Endodermal cell (in vitro differentiated cells): ENCODE measurements around the gene DGKD. TPM values are rescaled to one million over a fixed set of nuclear protein-coding genes. Genes with fewer than 3 reads are reported as not detected.

ENCODE experiments used
- DNase-seq: peaks from one replicate; pipeline ENCODE4 v3.0.0-alpha.2; 2017
- H3K27ac ChIP-seq: 2 replicates; pipeline ENCODE4 v1.5.1; 2013; ENCODE audit warnings: mild to moderate bottlenecking, low read depth, low read length, moderate library complexity
- H3K27me3 ChIP-seq: 2 replicates; pipeline ENCODE4 v1.6.1; 2013; ENCODE audit warnings: mild to moderate bottlenecking, low read length, moderate library complexity; ENCODE audit not compliant: insufficient read depth, control insufficient read depth, poor library complexity, severe bottlenecking
- H3K36me3 ChIP-seq: 2 replicates; pipeline ENCODE4 v1.7.0; 2013; ENCODE audit warnings: mild to moderate bottlenecking, low read length, moderate library complexity; ENCODE audit not compliant: control insufficient read depth, insufficient read depth
- H3K4me1 ChIP-seq: one replicate; pipeline ENCODE4 v1.7.0; 2013; ENCODE audit warnings: low read length; ENCODE audit not compliant: control insufficient read depth, insufficient read depth
- H3K4me3 ChIP-seq: 2 replicates; pipeline ENCODE4 v1.5.1; 2013; ENCODE audit warnings: mild to moderate bottlenecking, low read length, moderate library complexity
- H3K9ac ChIP-seq: 2 replicates; pipeline ENCODE4 v1.6.1; 2013; ENCODE audit warnings: mild to moderate bottlenecking, low read length, moderate library complexity; ENCODE audit not compliant: poor library complexity, severe bottlenecking; ENCODE audit errors: extremely low read depth
- H3K9me3 ChIP-seq: 2 replicates; pipeline ENCODE4 v1.6.1; 2013; ENCODE audit warnings: mild to moderate bottlenecking, low read length, moderate library complexity; ENCODE audit not compliant: control insufficient read depth
- H3K27ac Mint-ChIP-seq: 2 replicates; pipeline ENCODE4 v1.8.0; 2020; ENCODE audit warnings: mixed read lengths
- H3K27me3 Mint-ChIP-seq: 2 replicates; pipeline ENCODE4 v1.8.0; 2021; ENCODE audit warnings: mild to moderate bottlenecking, mixed read lengths; ENCODE audit not compliant: insufficient read depth
- H3K36me3 Mint-ChIP-seq: 2 replicates; pipeline ENCODE4 v1.8.0; 2020; ENCODE audit warnings: low read depth, mixed read lengths
- H3K4me1 Mint-ChIP-seq: 2 replicates; pipeline ENCODE4 v1.8.0; 2020; ENCODE audit warnings: mixed read lengths
- H3K4me3 Mint-ChIP-seq: 2 replicates; pipeline ENCODE4 v1.8.0; 2020; ENCODE audit warnings: mild to moderate bottlenecking, moderate library complexity, mixed read lengths
- H3K9me3 Mint-ChIP-seq: 2 replicates; pipeline ENCODE4 v1.8.0; 2020; ENCODE audit warnings: mild to moderate bottlenecking, mixed read lengths
- WGBS, 2 experiments: methylation state at CpG; one replicate each; pipeline versions ENCODE4 v1.1.5 to v1.1.7; 2013; ENCODE audit warnings: missing lambda C conversion rate in 2 of 2, mixed read lengths in 1 of 2; ENCODE audit not compliant: insufficient coverage in 1 of 2, insufficient read length in 1 of 2; 5-methylcytosine and 5-hydroxymethylcytosine counted together
- total RNA-seq, 2 donors: library from RNA; stranded (reverse); fragmentation: NEBNext Ultra II Directional in 1 of 2; extraction: Animal tissue kit (Norgen Biotek cat#: 25700) in 1 of 2; gene quantifications; 2 replicates in 1 of 2; 3 replicates in 1 of 2; pipeline ENCODE4 v1.2.1, GENCODE V29; 2021
- TF ChIP-seq, protein P1 (sequence below): fragments of 200-600 bp; sonication (generic); conservative IDR thresholded peaks from 2 replicates; pipeline ENCODE4 v1.5.0; 2021; ENCODE audit warnings: antibody characterized with exemption, mild to moderate bottlenecking

The DGKD gene
- total RNA-seq, 2 donors from 2014 or later: 39.2 to 46.9 TPM

DNA sequence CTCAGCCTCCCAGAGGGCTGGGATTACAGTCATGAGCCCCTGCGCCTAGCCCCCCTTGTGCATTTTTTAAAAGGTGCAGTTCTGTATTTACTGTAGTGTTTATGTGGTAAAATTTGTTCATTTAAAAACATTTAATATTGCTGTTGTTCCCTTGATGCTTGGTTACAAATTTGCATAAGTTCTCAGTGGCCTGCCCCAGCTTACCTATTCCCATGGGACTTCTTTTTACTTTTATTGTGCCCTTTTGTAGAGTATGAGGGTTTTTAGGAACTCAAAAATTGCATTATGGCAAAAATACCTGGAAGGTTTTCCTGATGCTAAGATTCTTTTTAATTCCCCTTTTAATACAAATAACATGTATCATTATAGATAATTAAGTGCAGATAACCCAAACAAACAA lies 63.0 kb downstream of the DGKD start:
- H3K36me3 ChIP-seq: no peaks in the 10 kb centered on the region
- H3K27ac Mint-ChIP-seq: peak overlapping the region; percentile 46
- H3K27me3 ChIP-seq: no peaks in the 10 kb centered on the region
- TF ChIP-seq, protein P1, sequence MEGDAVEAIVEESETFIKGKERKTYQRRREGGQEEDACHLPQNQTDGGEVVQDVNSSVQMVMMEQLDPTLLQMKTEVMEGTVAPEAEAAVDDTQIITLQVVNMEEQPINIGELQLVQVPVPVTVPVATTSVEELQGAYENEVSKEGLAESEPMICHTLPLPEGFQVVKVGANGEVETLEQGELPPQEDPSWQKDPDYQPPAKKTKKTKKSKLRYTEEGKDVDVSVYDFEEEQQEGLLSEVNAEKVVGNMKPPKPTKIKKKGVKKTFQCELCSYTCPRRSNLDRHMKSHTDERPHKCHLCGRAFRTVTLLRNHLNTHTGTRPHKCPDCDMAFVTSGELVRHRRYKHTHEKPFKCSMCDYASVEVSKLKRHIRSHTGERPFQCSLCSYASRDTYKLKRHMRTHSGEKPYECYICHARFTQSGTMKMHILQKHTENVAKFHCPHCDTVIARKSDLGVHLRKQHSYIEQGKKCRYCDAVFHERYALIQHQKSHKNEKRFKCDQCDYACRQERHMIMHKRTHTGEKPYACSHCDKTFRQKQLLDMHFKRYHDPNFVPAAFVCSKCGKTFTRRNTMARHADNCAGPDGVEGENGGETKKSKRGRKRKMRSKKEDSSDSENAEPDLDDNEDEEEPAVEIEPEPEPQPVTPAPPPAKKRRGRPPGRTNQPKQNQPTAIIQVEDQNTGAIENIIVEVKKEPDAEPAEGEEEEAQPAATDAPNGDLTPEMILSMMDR: no peak
- peaks cover 58% of the 10 kb centered on the region for H3K4me1 Mint-ChIP-seq
- peaks cover 18% of the 10 kb centered on the region for H3K36me3 Mint-ChIP-seq
- DNase-seq: no peak
- no peak overlapping the region for H3K4me3 Mint-ChIP-seq
- no peak overlapping the region for H3K4me3 ChIP-seq
- peaks cover 2% of the 10 kb centered on the region for H3K27me3 Mint-ChIP-seq
- H3K9me3 ChIP-seq: peaks cover 13% of the 10 kb centered on the region
- H3K4me1 ChIP-seq: peaks cover 11% of the 10 kb centered on the region
- H3K9ac ChIP-seq: no peak overlapping the region
- H3K9me3 Mint-ChIP-seq: peaks cover 13% of the 10 kb centered on the region
- H3K27ac ChIP-seq: no peak overlapping the region
- 100% methylated on average over 1 of the region's 1 CpG for WGBS, 2 experiments

DNA sequence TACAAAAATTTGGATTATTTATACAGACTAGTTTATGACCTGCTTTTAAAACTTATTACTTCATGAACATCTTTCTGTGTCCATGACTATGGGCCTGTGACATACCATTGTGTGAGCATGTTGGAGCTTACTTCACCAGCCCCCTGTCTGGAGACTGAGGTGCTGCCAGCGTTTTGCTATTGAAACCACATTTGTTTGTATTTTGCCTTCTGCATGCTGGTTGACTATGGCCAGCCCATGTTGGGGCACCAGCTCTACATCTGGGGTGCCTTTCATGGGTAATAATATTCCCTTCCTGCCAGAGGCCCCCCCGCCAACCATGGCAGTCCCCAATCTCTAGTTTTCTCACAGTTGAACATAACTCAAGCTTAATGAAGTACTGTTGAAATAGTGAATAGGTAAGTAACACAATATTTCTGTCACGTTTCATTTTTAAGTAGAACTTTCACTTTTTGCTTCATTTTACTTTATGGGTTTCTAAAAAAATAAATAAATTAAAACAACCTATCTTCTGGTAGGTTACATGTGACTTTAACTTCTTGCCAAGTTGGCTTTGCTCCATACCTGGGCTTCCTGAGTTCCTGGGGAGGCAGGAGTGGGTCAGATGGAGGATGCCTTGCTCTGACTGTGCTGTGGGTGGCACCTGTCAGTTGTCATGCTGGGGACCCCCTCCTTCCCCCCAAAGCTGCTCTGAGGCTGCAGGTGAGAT lies 63.9 kb downstream of the DGKD start:
- TF ChIP-seq, protein P1: peak; percentile 39
- Histone ChIP-seq H3K4me1 (peaks cover 11% of the 10 kb centered on the region), H3K9me3 (peaks cover 4% of the 10 kb centered on the region), H3K27ac (no peak overlapping the region), H3K27me3 (no peaks in the 10 kb centered on the region), H3K9ac (no peak overlapping the region), H3K36me3 (no peaks in the 10 kb centered on the region), H3K4me3 (no peak overlapping the region)
- Mint-ChIP-seq H3K27ac (no peak overlapping the region), H3K4me3 (no peak overlapping the region), H3K27me3 (peaks cover 2% of the 10 kb centered on the region), H3K36me3 (peaks cover 14% of the 10 kb centered on the region), H3K9me3 (peaks cover 4% of the 10 kb centered on the region), H3K4me1 (peaks cover 59% of the 10 kb centered on the region)
- no peak for DNase-seq
- WGBS, 2 experiments: 78 to 92% methylated on average over 1 to 3 of the region's 3 CpGs

DNA sequence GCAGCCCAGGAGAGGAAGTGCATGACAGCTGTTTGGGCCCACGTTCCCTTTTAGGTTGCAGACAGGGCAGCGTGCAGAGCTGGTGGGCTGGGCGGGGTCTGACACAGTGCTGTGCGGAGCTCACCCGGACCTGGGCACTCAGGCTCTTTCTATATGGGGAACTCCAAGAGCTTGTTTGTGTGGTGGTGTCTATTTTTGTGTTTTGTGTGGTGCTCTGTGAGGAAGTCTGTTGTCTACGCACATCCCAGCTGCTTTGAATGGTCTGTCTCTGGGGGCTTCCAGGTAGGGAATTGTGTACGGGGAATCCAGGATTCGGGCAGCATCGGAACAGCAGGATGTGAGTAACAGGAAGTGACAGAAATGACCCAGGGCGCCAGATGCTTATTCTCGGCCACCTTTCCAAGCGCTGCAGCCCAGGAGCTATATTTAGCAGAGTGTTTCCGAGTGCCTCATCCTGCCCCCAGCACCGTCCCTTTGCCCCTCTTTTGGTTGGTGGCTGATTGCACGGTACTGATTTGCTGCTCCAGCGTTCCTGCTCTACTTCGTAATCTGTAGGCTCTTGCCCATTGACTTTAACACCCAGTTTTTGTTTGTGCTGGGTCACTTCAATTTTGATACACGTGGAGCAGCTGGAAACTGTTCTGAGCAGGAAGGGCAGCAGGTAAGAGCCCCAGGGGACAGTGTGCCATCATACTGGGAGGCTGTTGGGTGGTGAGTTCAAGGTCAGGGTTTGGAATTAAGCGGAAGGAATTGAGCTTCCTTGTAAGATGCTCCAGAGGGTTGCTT lies 64.7 kb downstream of the DGKD start:
- no peak overlapping the region for H3K4me3 Mint-ChIP-seq
- Histone ChIP-seq H3K9ac (no peak overlapping the region), H3K27me3 (no peaks in the 10 kb centered on the region), H3K4me1 (peaks cover 11% of the 10 kb centered on the region), H3K9me3 (no peaks in the 10 kb centered on the region), H3K27ac (no peak overlapping the region), H3K36me3 (no peaks in the 10 kb centered on the region), H3K4me3 (no peak overlapping the region)
- TF ChIP-seq, protein P1: no peak
- no peak overlapping the region for H3K27ac Mint-ChIP-seq
- no peaks in the 10 kb centered on the region for H3K9me3 Mint-ChIP-seq
- H3K27me3 Mint-ChIP-seq: peaks cover 2% of the 10 kb centered on the region
- DNase-seq: no peak
- WGBS, 2 experiments: 95% methylated on average over 13 to 19 of the region's 19 CpGs
- peaks cover 14% of the 10 kb centered on the region for H3K36me3 Mint-ChIP-seq
- peaks cover 59% of the 10 kb centered on the region for H3K4me1 Mint-ChIP-seq
